Fibroblast of villous mesenchyme (primary cell): Measurements from ENCODE around the gene PRR23C. TPM values are rescaled to one million over a fixed set of nuclear protein-coding genes. Genes with fewer than 3 reads are reported as not detected.
A peak's percentile ranks its signal among the peaks of the same experiment; 100 is the strongest.
"Not testable (repeated sequence)": the region's sequence is repeated elsewhere in the genome, so short reads cannot be mapped to it uniquely, and the experiment has no call there.

Experiments
- DNase-seq: peaks from one replicate; pipeline ENCODE4 v3.0.0-alpha.2; 2010; ENCODE audit warnings: low read depth
- H3K4me3 ChIP-seq: 2 replicates; pipeline ENCODE4 v1.5.1; 2011; ENCODE audit warnings: low read depth, mild to moderate bottlenecking, low read length
- CTCF ChIP-seq: IDR thresholded peaks from 2 replicates; pipeline ENCODE4 v1.5.1; 2012; ENCODE audit warnings: low read depth, mild to moderate bottlenecking, low read length; ENCODE audit not compliant: insufficient read depth
- total RNA-seq: library from RNA; depleted of rRNA; stranded (reverse); fragments of >200 nt; gene quantifications from 2 replicates; pipeline ENCODE4 v1.2.3, GENCODE V29; 2012

Gene PRR23C
- total RNA-seq, 1 donor = not detected

GRCh38 chr3:139062918-139063317 lies 18.2 kb upstream of the PRR23C start:
- no peak for TF ChIP-seq CTCF
- peak; percentile 31 for DNase-seq
- H3K4me3 ChIP-seq = no peak overlapping the region

GRCh38 chr3:139052802-139053600 lies 8.3 kb upstream of the PRR23C start:
- no peak for TF ChIP-seq CTCF
- H3K4me3 ChIP-seq = no peak overlapping the region
- DNase-seq = no peak

- TF ChIP-seq CTCF = no peak
- no peak for DNase-seq
- no peak overlapping the region for H3K4me3 ChIP-seq
These were observed 932 bp downstream of the PRR23C start for GRCh38 chr3:139043554-139044365.

- TF ChIP-seq CTCF = no peak
- no peak for DNase-seq
These were observed 7.2 kb downstream of the PRR23C start for GRCh38 chr3:139037478-139037877.

GRCh38 chr3:139032326-139033002 lies 12.2 kb downstream of the PRR23C start:
- DNase-seq = no peak
- H3K4me3 ChIP-seq = no peak overlapping the region
- TF ChIP-seq CTCF = no peak

More at GRCh38 chr3:139037478-139037877, 7.2 kb downstream of the PRR23C start:
- no peak overlapping the region for H3K4me3 ChIP-seq

GRCh38 chr3:139030576-139030975 lies 14.1 kb downstream of the PRR23C start:
- not testable (repeated sequence) for DNase-seq, H3K4me3 ChIP-seq

- no peak overlapping the region for H3K4me3 ChIP-seq
- TF ChIP-seq CTCF = no peak
- DNase-seq = no peak
These were observed 19.7 kb downstream of the PRR23C start for GRCh38 chr3:139024968-139025367.
